ENCODE data around the gene LRRC36.
"Not testable (repeated sequence)": the region's sequence is repeated elsewhere in the genome, so short reads cannot be mapped to it uniquely, and the experiment has no call there.

The LRRC36 gene

DNA sequence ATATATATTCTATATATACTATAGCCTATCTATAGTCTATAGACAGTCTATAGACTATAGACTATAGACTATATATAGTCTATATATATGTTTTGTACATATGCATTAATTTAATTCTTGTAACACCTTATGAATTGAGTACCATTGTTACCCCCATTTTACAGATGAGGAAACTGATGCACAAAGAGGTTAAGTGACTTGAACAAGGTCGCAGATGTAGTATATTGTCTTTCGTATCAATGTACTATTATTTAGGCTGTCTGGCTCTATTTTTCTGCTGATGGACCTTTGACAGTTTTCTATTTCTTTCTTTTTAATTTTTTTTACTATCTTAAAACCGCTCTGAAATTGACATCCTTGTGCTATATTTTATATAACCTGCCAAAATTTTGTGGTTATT, 14.6 kb downstream of the LRRC36 start:
- no peak for DNase-seq (ENCODE audit: low read depth, low spot score)
- TF ChIP-seq, protein P1, sequence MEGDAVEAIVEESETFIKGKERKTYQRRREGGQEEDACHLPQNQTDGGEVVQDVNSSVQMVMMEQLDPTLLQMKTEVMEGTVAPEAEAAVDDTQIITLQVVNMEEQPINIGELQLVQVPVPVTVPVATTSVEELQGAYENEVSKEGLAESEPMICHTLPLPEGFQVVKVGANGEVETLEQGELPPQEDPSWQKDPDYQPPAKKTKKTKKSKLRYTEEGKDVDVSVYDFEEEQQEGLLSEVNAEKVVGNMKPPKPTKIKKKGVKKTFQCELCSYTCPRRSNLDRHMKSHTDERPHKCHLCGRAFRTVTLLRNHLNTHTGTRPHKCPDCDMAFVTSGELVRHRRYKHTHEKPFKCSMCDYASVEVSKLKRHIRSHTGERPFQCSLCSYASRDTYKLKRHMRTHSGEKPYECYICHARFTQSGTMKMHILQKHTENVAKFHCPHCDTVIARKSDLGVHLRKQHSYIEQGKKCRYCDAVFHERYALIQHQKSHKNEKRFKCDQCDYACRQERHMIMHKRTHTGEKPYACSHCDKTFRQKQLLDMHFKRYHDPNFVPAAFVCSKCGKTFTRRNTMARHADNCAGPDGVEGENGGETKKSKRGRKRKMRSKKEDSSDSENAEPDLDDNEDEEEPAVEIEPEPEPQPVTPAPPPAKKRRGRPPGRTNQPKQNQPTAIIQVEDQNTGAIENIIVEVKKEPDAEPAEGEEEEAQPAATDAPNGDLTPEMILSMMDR (IDR thresholded peaks at IDR 0.05; ENCODE audit: low read depth, low read length): no peak
- in situ Hi-C loops (cut with HindIII; ENCODE audit: low sequenced_read_pairs): no loop called here
- H3K4me3 ChIP-seq (ENCODE audit: low read depth, low read length): no peak overlapping the region

DNA sequence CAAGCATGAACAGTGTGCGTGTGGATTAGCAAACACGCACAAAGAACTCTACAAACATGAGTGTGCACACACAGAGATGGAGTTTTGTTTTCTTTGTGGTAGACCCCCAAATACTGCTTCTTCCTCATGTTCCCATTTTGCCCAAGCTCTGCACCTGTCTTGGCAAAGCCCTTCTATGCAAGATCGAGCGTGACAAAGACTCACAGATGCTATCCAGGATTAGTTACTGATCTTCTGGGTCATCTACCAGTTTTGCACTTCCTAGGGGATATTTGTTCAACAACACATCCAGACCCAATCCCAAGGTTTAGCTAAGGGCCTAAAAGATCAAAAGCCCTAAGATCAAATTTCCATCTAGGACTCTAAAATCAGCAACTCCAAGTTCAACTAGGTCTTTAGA, 16.0 kb downstream of the LRRC36 start:
- no peak for DNase-seq (ENCODE audit: low read depth, low spot score)
- TF ChIP-seq, protein P1 (IDR thresholded peaks at IDR 0.05; ENCODE audit: low read depth, low read length): no peak
- in situ Hi-C loops (cut with HindIII; ENCODE audit: low sequenced_read_pairs): no loop called here
- no peak overlapping the region for H3K4me3 ChIP-seq (ENCODE audit: low read depth, low read length)

DNA sequence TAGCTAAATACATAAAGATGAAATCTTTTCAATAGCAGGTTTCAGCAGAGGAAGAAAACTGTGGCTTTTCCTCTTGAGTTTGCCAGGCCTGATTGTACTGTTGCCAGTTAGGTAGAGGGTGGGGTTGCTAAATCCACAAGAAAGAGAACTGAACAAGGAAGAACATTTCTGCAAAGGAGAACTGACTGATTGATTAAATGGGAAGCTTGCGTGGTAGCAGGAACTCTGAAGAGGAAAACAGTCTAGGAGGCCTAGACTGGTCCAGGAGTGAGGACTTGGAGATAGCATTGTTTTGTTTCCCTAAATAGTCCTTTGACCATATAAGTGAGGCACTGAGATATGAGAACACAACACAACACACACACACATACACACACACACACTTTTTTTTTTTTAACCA, 18.8 kb downstream of the LRRC36 start:
- in situ Hi-C loops (cut with HindIII; ENCODE audit: low sequenced_read_pairs): no loop called here
- TF ChIP-seq, protein P1 (IDR thresholded peaks at IDR 0.05; ENCODE audit: low read depth, low read length): no peak

DNA sequence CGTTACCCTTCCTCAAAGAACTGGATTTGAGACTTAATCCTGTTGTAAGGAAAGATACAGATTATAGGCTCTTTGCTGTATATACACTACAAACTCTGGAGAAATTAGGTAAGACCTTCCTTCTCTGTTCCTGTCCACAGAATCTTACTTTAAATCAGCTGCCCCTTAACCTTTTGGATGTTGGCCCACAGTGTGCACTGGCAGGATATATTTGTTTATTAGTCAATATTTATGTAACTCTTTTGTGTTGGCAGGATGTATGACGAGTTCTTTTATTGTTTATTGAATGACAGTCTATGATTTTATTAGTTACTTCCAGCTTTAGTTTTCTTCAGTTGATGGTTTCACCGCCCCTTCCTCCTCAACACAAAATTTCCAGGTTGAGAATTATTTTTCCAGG, 19.7 kb downstream of the LRRC36 start:
- no peak for DNase-seq (ENCODE audit: low read depth, low spot score)
- TF ChIP-seq, protein P1 (IDR thresholded peaks at IDR 0.05; ENCODE audit: low read depth, low read length): no peak
- no peak overlapping the region for H3K4me3 ChIP-seq (ENCODE audit: low read depth, low read length)
- in situ Hi-C loops (cut with HindIII; ENCODE audit: low sequenced_read_pairs): no loop called here

More for the DNA sequence above, 18.8 kb downstream of the LRRC36 start:
- no peak for DNase-seq (ENCODE audit: low read depth, low spot score)
- H3K4me3 ChIP-seq (ENCODE audit: low read depth, low read length): no peak overlapping the region

DNA sequence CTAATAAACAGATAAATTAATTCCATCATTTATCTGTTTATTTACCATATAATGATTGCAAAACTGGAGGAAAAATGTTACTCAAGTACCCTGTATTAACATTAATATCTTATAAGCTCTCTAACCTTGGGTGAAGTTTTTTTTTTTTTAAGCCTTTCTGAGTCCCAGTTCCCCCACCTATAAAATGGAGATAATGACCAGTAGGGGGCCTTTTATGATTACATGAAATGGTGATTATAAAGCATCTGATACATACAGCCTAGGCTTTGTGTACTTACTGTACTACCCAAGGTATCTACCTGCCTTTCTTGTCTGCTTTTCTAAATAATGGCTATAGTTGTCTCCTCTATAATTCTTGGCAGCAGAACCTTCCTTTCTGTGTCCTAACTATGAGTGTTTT, 22.6 kb downstream of the LRRC36 start:
- peak; percentile 32 for DNase-seq (ENCODE audit: low read depth, low spot score)
- H3K4me3 ChIP-seq (ENCODE audit: low read depth, low read length): no peak overlapping the region
- TF ChIP-seq, protein P1 (IDR thresholded peaks at IDR 0.05; ENCODE audit: low read depth, low read length): peak; percentile 41
- in situ Hi-C loops (cut with HindIII; ENCODE audit: low sequenced_read_pairs): no loop called here

DNA sequence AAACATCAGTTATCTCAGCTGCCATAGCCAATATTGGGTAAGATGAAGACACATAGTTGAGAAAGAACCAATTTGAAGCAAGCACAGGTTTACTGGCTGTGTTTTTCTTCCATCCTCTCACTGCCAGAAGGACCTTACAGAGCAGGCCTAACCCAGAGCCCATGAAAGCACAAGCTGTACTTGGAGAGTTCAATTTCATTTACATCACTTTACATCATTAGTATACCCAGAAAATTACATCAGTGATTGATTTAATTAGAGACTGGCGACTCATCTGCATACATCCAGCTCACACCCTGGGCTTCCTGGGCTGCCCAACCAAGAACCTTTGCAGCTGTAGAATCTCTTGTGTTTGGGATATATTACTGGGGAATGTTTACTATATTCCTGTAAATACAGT, 23.7 kb downstream of the LRRC36 start:
- in situ Hi-C loops (cut with HindIII; ENCODE audit: low sequenced_read_pairs): no loop called here
- DNase-seq (ENCODE audit: low read depth, low spot score): no peak
- TF ChIP-seq, protein P1 (IDR thresholded peaks at IDR 0.05; ENCODE audit: low read depth, low read length): no peak
- H3K4me3 ChIP-seq (ENCODE audit: low read depth, low read length): no peak overlapping the region

DNA sequence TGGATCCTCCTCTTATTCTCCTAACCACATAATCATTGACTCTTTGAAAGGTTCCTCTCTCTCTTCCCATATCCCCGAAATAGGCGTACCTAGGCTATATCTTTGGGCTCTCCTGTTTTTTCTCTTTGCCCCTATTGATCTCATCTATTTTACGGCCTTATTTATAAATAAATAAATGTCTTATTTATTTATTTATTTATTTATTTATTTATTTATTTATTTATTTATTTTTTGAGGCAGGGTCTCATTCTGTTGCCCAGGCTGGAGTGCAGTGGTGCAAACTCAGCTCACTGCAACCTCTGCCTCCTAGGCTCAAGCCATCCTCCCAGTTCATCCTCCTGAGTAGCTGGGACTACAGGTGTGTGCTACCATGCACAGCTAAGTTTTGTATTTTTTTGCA, 25.8 kb downstream of the LRRC36 start:
- in situ Hi-C loops (cut with HindIII; ENCODE audit: low sequenced_read_pairs); H3K4me3 ChIP-seq (ENCODE audit: low read depth, low read length); DNase-seq (ENCODE audit: low read depth, low spot score): not testable (repeated sequence)
